ENCODE results near the gene AK1.

- TF ChIP-seq EZH2 (IDR thresholded peaks at IDR 0.05; ENCODE audit: borderline replicate concordance, low read depth, low read length, poor library complexity, severe bottlenecking), result no peak
- TF ChIP-seq CTCF (conservative IDR thresholded peaks at IDR 0.05; ENCODE audit: low read depth, low read length), result no peak
These were observed 2.7 kb upstream of the AK1 start for GRCh38 chr9:127880143-127880542.
